ENCODE measurements around the gene SPATA6. TPM values are rescaled to one million over a fixed set of nuclear protein-coding genes. Genes with fewer than 3 reads are reported as not detected.

Gene SPATA6
- total RNA-seq, 1 donor from 2014 or later, result 26.0 TPM

DNA sequence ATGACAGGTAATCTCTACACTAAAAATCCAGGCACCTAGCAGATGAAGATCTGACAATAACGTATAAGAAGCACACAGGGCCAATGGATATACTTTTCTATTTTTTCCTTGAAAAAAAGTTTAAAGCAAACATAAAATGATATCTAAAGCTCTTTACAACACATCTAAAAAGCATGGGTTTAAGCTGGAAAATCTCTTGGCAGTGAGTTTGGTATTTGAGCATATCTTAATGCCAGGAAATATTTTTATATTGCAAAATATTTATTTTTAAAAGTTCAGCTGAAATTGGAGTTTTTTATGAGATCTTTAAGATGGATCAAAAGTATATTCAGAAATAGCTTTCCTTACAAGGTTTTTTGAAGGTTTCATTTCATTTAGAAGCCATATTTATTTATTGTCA, 209.0 kb downstream of the SPATA6 start:
- Mint-ChIP-seq H3K9me3 (ENCODE audit: unreplicated experiment) (no peaks in the 10 kb centered on the region), H3K27me3 (ENCODE audit: unreplicated experiment) (no peaks in the 10 kb centered on the region), H3K4me1 (ENCODE audit: unreplicated experiment) (no peaks in the 10 kb centered on the region), H3K36me3 (ENCODE audit: low read depth, unreplicated experiment) (no peaks in the 10 kb centered on the region), H3K4me3 (ENCODE audit: unreplicated experiment) (no peak overlapping the region), H3K27ac (ENCODE audit: unreplicated experiment) (no peak overlapping the region)
- no peak for DNase-seq (ENCODE audit: low spot score)
- TF ChIP-seq, protein P1, sequence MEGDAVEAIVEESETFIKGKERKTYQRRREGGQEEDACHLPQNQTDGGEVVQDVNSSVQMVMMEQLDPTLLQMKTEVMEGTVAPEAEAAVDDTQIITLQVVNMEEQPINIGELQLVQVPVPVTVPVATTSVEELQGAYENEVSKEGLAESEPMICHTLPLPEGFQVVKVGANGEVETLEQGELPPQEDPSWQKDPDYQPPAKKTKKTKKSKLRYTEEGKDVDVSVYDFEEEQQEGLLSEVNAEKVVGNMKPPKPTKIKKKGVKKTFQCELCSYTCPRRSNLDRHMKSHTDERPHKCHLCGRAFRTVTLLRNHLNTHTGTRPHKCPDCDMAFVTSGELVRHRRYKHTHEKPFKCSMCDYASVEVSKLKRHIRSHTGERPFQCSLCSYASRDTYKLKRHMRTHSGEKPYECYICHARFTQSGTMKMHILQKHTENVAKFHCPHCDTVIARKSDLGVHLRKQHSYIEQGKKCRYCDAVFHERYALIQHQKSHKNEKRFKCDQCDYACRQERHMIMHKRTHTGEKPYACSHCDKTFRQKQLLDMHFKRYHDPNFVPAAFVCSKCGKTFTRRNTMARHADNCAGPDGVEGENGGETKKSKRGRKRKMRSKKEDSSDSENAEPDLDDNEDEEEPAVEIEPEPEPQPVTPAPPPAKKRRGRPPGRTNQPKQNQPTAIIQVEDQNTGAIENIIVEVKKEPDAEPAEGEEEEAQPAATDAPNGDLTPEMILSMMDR (IDR thresholded peaks at IDR 0.05; ENCODE audit: unreplicated experiment), result no peak

DNA sequence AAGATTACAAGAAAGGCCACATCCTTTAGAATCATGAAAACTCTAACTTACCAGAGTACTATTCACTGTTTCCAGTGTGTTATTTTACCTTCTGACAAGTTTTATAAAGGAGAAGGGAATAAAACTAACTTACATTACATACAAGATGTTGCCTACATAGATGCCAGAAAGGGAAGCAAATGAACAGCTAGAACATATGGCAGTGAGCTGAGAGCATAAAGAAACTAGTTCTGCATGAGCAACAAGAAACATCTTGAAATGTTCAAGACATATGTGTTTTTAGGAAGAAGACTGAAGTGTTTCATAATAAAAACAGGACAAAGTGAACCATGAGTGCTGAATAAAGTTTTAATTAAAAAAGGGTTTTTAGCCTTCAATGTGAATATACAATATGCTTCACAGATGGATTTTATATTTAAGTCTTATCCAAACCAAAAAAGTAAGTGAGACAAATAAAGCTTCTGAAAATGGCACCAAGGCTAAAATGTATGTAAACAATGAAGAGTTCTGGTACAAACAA, 210.1 kb downstream of the SPATA6 start:
- H3K27me3 Mint-ChIP-seq (ENCODE audit: unreplicated experiment), result no peaks in the 10 kb centered on the region
- H3K4me3 Mint-ChIP-seq (ENCODE audit: unreplicated experiment), result no peak overlapping the region
- no peaks in the 10 kb centered on the region for H3K36me3 Mint-ChIP-seq (ENCODE audit: low read depth, unreplicated experiment)
- DNase-seq (ENCODE audit: low spot score), result no peak
- H3K4me1 Mint-ChIP-seq (ENCODE audit: unreplicated experiment), result no peaks in the 10 kb centered on the region
- no peaks in the 10 kb centered on the region for H3K9me3 Mint-ChIP-seq (ENCODE audit: unreplicated experiment)
- TF ChIP-seq, protein P1 (IDR thresholded peaks at IDR 0.05; ENCODE audit: unreplicated experiment), result no peak
- H3K27ac Mint-ChIP-seq (ENCODE audit: unreplicated experiment), result no peak overlapping the region

DNA sequence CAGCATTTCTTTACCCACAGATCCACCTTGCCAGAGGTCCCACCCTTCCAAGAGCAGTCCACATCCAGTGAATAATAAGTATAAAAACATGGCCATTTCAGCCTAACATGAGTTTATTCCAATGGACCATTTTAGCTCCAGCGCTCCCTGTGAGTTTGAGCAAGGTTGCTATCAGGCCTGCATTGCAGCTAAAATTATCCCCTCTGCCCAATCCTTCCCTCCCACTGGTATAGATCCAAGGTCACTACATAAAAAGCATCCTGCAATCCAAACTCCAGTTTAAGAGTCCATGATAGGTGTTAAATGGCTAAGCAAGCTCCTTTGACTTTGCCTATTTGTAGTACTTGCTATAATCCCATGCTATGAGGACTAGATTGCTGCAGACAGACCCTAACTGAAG, 213.9 kb downstream of the SPATA6 start:
- no peak for DNase-seq (ENCODE audit: low spot score)
- no peaks in the 10 kb centered on the region for H3K9me3 Mint-ChIP-seq (ENCODE audit: unreplicated experiment)

DNA sequence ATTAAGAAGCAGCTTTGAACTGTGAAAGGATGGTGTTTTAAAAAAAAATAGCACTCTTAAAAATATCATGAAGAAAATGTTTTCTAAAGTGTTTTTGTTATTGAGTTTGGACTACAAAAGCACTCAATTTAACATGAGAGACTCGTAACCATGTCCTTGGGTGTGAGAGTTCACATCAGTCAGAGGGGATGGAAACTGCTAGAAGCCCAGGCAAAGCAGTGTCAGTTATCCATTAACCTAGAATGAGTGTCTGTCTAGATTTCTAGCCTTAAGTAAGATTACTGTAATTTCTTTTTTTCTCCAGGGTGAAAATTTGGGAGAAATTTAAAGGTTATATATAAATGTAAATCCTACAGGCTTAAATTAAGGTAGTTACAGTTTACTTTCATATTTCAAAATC, 217.8 kb downstream of the SPATA6 start:
- Mint-ChIP-seq H3K27me3 (ENCODE audit: unreplicated experiment) (peaks cover 3% of the 10 kb centered on the region), H3K4me1 (ENCODE audit: unreplicated experiment) (peaks cover 11% of the 10 kb centered on the region), H3K4me3 (ENCODE audit: unreplicated experiment) (no peak overlapping the region), H3K36me3 (ENCODE audit: low read depth, unreplicated experiment) (peaks cover 4% of the 10 kb centered on the region), H3K27ac (ENCODE audit: unreplicated experiment) (no peak overlapping the region), H3K9me3 (ENCODE audit: unreplicated experiment) (no peaks in the 10 kb centered on the region)
- DNase-seq (ENCODE audit: low spot score), result no peak
- TF ChIP-seq, protein P1 (IDR thresholded peaks at IDR 0.05; ENCODE audit: unreplicated experiment), result no peak

More for the DNA sequence above, 213.9 kb downstream of the SPATA6 start:
- no peaks in the 10 kb centered on the region for H3K36me3 Mint-ChIP-seq (ENCODE audit: low read depth, unreplicated experiment)
- TF ChIP-seq, protein P1 (IDR thresholded peaks at IDR 0.05; ENCODE audit: unreplicated experiment), result no peak
- H3K27ac Mint-ChIP-seq (ENCODE audit: unreplicated experiment), result no peak overlapping the region
- no peaks in the 10 kb centered on the region for H3K27me3 Mint-ChIP-seq (ENCODE audit: unreplicated experiment)
- H3K4me1 Mint-ChIP-seq (ENCODE audit: unreplicated experiment), result no peaks in the 10 kb centered on the region
- no peak overlapping the region for H3K4me3 Mint-ChIP-seq (ENCODE audit: unreplicated experiment)

DNA sequence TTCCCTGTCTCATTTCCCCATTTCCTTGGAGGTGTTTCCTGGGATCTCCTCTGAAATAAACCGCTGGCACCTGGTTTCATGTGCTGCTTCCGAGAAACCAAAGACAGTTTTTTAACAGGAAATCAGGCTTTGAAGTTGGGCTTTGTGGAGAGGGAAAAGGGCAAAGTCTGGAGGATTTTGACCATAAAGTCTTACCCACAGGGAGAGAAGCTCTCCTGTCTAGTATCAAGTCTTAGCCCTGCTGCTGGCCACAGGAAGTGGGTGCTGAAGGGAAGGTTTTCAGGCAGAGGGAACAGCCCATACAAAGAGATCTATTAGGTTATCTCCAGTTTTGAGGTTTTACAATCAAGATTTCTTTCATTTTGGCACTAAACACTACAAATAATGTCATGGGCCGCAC, 220.2 kb downstream of the SPATA6 start:
- DNase-seq (ENCODE audit: low spot score), result no peak

More for the DNA sequence above, 220.2 kb downstream of the SPATA6 start:
- Mint-ChIP-seq H3K4me3 (ENCODE audit: unreplicated experiment) (no peak overlapping the region), H3K36me3 (ENCODE audit: low read depth, unreplicated experiment) (peaks cover 16% of the 10 kb centered on the region), H3K9me3 (ENCODE audit: unreplicated experiment) (no peaks in the 10 kb centered on the region), H3K27me3 (ENCODE audit: unreplicated experiment) (peaks cover 3% of the 10 kb centered on the region), H3K4me1 (ENCODE audit: unreplicated experiment) (peaks cover 27% of the 10 kb centered on the region), H3K27ac (ENCODE audit: unreplicated experiment) (no peak overlapping the region)
- TF ChIP-seq, protein P1 (IDR thresholded peaks at IDR 0.05; ENCODE audit: unreplicated experiment), result no peak

Measured in endothelial cell (in vitro differentiated cells).